ENCODE data around the gene NISCH.

DNA sequence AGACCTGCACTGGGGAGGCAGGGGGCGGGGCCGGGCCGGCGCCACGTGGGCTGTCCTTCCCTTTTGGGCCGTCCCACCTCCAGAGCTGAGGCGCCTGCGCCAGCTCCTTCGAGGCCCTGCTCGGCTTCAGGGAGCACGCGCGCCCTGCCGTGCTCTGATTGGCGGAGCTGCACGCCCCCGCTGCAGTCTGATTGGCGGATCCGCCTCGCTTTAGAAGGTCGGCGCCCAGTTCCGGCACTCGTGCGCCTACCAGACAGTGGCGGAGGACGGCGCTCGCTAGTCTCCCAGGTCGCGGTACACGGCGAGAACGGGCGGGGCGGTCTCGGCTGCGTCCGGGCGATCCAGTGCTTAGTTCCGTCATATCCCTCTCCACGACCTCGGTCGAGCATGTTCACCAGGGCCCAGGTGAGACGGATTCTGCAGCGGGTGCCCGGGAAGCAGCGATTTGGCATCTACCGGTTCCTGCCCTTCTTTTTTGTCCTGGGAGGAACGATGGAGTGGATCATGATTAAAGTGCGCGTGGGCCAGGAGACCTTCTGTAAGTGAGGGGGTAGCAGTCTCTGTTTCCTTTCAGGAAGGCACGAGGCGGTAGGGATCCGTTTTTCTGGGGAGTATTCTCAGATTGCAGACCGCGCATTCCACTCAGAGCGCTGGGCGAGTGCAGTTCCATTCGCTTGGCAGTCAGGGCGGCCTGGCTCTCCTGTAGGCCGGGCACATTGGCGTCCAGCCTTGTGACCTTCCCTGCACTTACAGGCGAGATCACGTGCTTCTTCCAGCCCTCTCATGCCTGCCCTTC lies 81.2 kb downstream of the NISCH start, which contains the start of gene UQCC5:
- TF ChIP-seq SUZ12 (IDR thresholded peaks at IDR 0.05) (no peak), SP1 (IDR thresholded peaks at IDR 0.05) (no peak), FOXK2 (IDR thresholded peaks at IDR 0.05) (no peak), FOXM1 (IDR thresholded peaks at IDR 0.05; ENCODE audit: borderline replicate concordance) (no peak), ELF4 (IDR thresholded peaks at IDR 0.05) (peak; percentile 89), TARDBP (IDR thresholded peaks at IDR 0.05) (no peak), HDGF (IDR thresholded peaks at IDR 0.05; ENCODE audit: borderline replicate concordance) (peak; percentile 94; the same call in 1 of the 2 replicates), PKNOX1 (IDR thresholded peaks at IDR 0.05) (peak; percentile 92), NFRKB (IDR thresholded peaks at IDR 0.05) (no peak), ZNF384 (IDR thresholded peaks at IDR 0.05) (no peak), CTBP1 (IDR thresholded peaks at IDR 0.05; ENCODE audit: borderline replicate concordance) (no peak), BHLHE40 (IDR thresholded peaks at IDR 0.05; ENCODE audit: borderline replicate concordance) (no peak), ARNT (IDR thresholded peaks at IDR 0.05) (no peak), FOXA1 (IDR thresholded peaks at IDR 0.05) (no peak)

Data from HEK293T (cell line).